HUES6 (cell line): Measurements from ENCODE around the gene TMPO.

Experiments used
- H3K27ac ChIP-seq: 2 replicates; pipeline ENCODE4 v1.7.0; 2013; ENCODE audit warnings: low read depth, mild to moderate bottlenecking, low read length, inconsistent platforms
- H3K27me3 ChIP-seq: 2 replicates; pipeline ENCODE4 v1.6.1; 2013; ENCODE audit warnings: low read length; ENCODE audit not compliant: control insufficient read depth, insufficient read depth
- H3K36me3 ChIP-seq: 2 replicates; pipeline ENCODE4 v1.6.1; 2013; ENCODE audit warnings: low read length; ENCODE audit not compliant: control insufficient read depth, insufficient read depth
- H3K4me1 ChIP-seq: 2 replicates; pipeline ENCODE4 v1.6.1; 2013; ENCODE audit warnings: low read length; ENCODE audit not compliant: control insufficient read depth, insufficient read depth
- H3K4me3 ChIP-seq: 2 replicates; pipeline ENCODE4 v1.5.1; 2013; ENCODE audit warnings: low read depth, low read length
- H3K9ac ChIP-seq: one replicate; pipeline ENCODE4 v1.6.1; 2013; ENCODE audit warnings: mild to moderate bottlenecking, low read length
- H3K9me3 ChIP-seq: 2 replicates; pipeline ENCODE4 v1.6.1; 2013; ENCODE audit warnings: low read depth, low read length; ENCODE audit not compliant: control insufficient read depth, insufficient read depth

Gene TMPO, protein sequence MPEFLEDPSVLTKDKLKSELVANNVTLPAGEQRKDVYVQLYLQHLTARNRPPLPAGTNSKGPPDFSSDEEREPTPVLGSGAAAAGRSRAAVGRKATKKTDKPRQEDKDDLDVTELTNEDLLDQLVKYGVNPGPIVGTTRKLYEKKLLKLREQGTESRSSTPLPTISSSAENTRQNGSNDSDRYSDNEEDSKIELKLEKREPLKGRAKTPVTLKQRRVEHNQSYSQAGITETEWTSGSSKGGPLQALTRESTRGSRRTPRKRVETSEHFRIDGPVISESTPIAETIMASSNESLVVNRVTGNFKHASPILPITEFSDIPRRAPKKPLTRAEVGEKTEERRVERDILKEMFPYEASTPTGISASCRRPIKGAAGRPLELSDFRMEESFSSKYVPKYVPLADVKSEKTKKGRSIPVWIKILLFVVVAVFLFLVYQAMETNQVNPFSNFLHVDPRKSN

DNA sequence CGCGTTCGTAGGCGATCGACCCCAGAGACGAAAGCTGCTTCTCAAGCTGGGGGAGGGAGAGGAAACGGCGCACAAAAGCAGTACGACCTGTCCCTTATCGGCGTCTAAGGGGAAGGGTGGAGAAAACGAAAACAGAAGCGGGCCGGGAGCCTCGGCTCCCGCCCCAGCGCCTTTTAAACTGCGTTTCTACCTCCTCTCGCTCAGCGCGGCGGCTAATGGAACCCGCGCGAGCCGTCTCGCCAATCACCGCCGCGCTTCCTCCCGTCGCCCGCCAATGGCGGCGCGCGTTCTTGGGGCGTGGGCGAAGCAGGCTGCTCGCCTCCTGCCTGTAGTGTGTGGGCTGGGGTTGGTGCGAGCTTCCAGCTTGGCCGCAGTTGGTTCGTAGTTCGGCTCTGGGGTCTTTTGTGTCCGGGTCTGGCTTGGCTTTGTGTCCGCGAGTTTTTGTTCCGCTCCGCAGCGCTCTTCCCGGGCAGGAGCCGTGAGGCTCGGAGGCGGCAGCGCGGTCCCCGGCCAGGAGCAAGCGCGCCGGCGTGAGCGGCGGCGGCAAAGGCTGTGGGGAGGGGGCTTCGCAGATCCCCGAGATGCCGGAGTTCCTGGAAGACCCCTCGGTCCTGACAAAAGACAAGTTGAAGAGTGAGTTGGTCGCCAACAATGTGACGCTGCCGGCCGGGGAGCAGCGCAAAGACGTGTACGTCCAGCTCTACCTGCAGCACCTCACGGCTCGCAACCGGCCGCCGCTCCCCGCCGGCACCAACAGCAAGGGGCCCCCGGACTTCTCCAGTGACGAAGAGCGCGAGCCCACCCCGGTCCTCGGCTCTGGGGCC is at the start of gene TMPO:
TMPO (plus strand) TSS at position 304 of the 824 bp plus-strand sequence; CDS start at position 582, 278 bp downstream.
- H3K9ac ChIP-seq: peak within 1 kb of the TSS; percentile 94
- peak within 1 kb of the TSS; percentile 76 for H3K4me3 ChIP-seq
- H3K27ac ChIP-seq: peak within 1 kb of the TSS; percentile 96
- H3K27me3 ChIP-seq: no peaks in the 10 kb centered on the region
- H3K4me1 ChIP-seq: peaks cover 19% of the 10 kb centered on the region
- no peaks in the 10 kb centered on the region for H3K9me3 ChIP-seq
- H3K36me3 ChIP-seq: peaks cover 7% of the 10 kb centered on the region; the same call in 1 of the 2 replicates

DNA sequence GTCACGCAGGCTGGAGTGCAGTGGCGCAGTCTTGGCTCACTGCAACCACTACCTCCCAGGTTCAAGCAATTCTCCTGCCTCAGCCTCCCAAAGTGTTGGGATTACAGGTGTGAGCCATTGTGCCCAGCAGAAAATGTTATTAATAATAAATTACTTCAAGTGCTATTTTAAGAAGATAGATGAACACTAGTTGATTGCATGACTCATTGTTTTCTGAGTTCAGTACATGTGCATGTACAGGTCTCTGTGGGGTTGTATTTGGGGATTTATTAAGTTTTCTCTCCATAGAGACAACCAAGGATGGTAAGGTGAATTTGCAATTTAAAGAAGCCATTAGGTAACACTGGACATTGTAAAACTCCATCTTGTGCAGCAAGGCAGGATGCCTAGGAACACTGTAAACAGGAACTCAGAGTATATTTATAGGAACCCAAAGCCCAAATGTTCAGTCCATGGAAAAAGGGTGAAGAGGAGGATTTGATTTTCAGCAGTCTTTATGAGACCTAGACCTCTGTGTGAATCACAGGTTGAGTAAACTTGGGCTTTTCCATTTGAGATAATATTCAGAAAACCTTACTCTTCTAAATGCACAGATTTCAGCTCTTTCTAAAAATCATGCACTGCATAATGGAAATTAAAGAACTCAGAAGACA is 49.3 kb upstream of the TMPO start:
- H3K36me3 ChIP-seq: no peaks in the 10 kb centered on the region
- no peak overlapping the region for H3K27ac ChIP-seq
- no peaks in the 10 kb centered on the region for H3K9me3 ChIP-seq
- H3K27me3 ChIP-seq: no peaks in the 10 kb centered on the region
- no peaks in the 10 kb centered on the region for H3K4me1 ChIP-seq
- H3K4me3 ChIP-seq: no peak overlapping the region
- H3K9ac ChIP-seq: no peak overlapping the region

DNA sequence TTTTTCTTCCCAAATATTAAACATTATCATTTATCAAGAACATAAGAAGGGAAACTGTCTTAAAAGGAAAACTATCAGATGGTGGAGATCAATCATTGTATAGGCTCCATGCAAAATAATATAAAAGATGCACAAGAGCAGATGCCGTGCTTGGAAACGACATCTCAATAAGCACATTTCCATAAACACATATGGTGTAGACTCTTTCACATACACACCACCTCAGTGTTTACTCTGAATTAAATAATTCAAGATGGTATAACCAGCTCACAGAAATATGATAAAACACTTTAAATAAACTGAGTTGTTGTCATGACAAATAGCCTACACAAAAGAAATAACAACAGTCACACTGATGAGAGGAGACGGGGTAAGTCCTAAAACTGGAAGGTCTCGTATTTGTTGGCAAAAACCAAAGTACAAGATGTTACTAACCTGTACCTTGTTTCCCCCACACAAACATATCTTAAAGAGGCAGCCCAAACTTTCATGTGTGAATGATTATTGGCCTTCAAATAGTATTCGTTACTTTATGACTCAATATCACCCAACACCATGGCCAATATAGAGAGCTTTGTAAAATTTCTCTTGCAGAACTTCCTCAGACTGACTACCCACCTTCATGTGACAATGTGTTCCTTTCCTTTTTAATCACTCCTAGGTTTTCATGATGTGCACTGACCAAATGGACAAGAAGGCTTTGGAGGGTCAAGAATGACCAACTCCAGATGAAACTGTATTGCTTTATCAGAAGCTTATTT is 48.6 kb upstream of the TMPO start:
- H3K4me3 ChIP-seq: no peak overlapping the region
- no peak overlapping the region for H3K9ac ChIP-seq
- no peaks in the 10 kb centered on the region for H3K4me1 ChIP-seq
- H3K9me3 ChIP-seq: no peaks in the 10 kb centered on the region
- H3K27me3 ChIP-seq: no peaks in the 10 kb centered on the region
- no peaks in the 10 kb centered on the region for H3K36me3 ChIP-seq
- no peak overlapping the region for H3K27ac ChIP-seq

DNA sequence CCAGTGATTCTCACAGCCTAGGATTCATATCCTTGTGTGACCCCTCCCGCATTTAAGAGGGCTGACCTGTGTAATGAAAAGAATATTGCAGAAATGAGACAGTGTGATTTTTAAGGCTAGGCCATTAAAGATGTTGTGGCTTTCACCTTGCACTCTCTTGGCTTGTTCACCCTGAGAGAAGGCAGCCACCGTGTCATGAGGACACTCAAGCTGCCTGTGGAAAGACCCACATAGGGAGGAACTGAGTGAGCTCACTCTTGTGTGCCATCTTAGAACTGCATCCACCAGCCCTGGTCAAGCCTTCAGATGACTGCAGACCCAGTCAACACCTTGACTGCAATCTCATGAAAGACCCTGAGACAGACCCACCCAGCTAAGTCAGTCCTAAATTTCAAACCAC is 46.3 kb upstream of the TMPO start:
- Histone ChIP-seq H3K36me3 (no peaks in the 10 kb centered on the region), H3K9me3 (no peaks in the 10 kb centered on the region), H3K27ac (no peak overlapping the region), H3K4me3 (no peak overlapping the region), H3K4me1 (no peaks in the 10 kb centered on the region), H3K27me3 (no peaks in the 10 kb centered on the region), H3K9ac (no peak overlapping the region)

DNA sequence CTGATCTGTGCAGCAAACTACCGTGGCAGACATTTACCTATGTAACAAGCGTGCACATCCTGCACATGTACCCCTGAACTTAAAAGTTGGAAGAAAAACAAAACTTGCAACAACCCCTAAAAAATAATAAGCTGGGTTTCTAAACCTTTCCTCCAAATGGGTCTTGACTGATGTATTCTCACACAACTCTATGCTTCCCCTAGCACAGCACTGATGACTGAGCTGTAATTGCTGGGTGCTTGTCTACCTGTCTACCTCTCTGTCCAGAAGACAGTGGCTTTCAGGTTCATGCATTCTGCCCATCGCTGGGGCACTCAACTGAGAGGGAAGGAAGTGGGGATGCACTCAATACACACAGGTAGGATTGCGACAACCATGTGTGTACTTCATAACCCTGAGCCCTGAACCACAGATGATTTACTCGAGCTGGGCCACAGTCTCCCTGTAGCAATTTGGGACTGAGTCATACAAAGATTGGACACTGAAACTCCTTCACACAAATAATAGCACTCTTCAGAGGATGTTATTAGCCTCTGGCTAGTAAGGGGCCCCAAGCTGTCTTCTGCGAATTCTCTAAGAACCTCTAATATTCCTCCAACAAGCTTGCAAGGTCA is 44.8 kb upstream of the TMPO start:
- no peak overlapping the region for H3K4me3 ChIP-seq
- no peaks in the 10 kb centered on the region for H3K36me3 ChIP-seq
- peaks cover 3% of the 10 kb centered on the region; the same call in 1 of the 2 replicates for H3K4me1 ChIP-seq
- no peaks in the 10 kb centered on the region for H3K27me3 ChIP-seq
- H3K9me3 ChIP-seq: no peaks in the 10 kb centered on the region
- H3K9ac ChIP-seq: no peak overlapping the region
- no peak overlapping the region for H3K27ac ChIP-seq

GRCh38 chr12:98471085-98471484 is 44.3 kb upstream of the TMPO start:
- H3K9ac ChIP-seq: no peak overlapping the region
- no peak overlapping the region for H3K27ac ChIP-seq
- H3K9me3 ChIP-seq: no peaks in the 10 kb centered on the region
- no peak overlapping the region for H3K4me3 ChIP-seq
- no peaks in the 10 kb centered on the region for H3K27me3 ChIP-seq
- peaks cover 3% of the 10 kb centered on the region; the same call in 1 of the 2 replicates for H3K4me1 ChIP-seq
- H3K36me3 ChIP-seq: no peaks in the 10 kb centered on the region

DNA sequence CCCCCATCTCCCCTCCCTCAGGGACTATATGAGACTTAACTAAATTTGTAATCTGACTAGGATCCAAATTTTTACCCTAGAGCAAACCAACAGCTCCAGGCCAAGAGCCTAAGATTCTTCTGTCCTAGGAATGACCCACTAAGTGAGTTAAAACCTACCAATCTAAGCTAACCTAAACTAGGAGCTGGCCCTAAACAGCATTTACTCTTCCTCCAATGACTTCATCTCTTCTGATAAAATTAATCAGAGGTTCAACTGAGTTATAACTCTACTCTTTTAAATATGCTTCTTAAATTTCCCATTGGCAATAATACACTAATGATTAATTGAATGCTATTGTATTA is 39.9 kb upstream of the TMPO start:
- H3K36me3 ChIP-seq: no peaks in the 10 kb centered on the region
- H3K27me3 ChIP-seq: no peaks in the 10 kb centered on the region
- no peak overlapping the region; the same call in 1 of the 2 replicates for H3K27ac ChIP-seq
- H3K4me3 ChIP-seq: no peak overlapping the region
- peaks cover 3% of the 10 kb centered on the region; the same call in 1 of the 2 replicates for H3K4me1 ChIP-seq
- H3K9me3 ChIP-seq: no peaks in the 10 kb centered on the region
- no peak overlapping the region for H3K9ac ChIP-seq

- peaks cover 3% of the 10 kb centered on the region; the same call in 1 of the 2 replicates for H3K4me1 ChIP-seq
- H3K27ac ChIP-seq: no peak overlapping the region
- H3K36me3 ChIP-seq: no peaks in the 10 kb centered on the region
- H3K9ac ChIP-seq: no peak overlapping the region
- H3K9me3 ChIP-seq: no peaks in the 10 kb centered on the region
- no peak overlapping the region for H3K4me3 ChIP-seq
- no peaks in the 10 kb centered on the region for H3K27me3 ChIP-seq
Measured at GRCh38 chr12:98478606-98479005, 36.8 kb upstream of the TMPO start.

DNA sequence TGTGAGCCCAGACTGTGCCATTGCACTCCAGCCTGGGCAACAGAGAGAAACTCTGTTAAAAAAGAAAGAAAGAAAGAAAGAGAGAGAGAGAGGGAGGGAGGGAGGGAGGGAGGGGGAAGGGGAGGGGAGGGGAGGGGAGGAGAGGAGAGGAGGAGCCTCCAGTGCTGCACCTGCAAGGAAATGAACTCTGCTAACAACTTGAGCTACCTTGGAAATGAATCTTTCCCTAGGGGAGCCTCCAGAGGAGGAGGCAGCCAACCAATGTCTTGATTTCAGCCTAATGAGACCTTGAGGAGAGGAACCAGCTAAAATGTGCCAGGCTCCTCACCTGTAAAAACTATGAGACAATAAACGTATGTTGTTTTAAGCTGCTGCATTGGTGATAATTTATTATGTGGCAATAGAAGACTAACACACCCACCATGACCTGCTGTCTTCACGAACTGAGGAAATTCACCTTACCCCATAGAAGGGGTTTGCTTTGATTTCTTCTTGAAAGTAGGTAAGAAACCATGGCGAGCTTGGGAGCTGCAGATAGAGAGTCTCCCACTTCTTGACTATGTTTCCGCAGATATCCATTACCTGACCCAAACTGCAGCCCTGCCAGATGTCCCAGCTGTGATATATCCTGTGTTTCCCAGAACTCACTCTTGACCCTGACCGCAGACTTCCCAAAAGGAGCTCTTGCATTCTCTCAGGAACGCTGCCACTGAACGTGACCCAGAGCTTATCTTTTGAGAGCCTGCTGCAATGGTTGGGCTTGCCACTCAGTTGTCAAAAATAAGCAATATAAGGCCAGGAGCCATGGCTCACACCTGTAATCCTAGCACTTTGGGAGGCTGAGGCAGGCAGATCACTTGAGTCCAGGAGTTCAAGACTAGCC is 31.5 kb upstream of the TMPO start:
- Histone ChIP-seq H3K9me3 (peaks cover 5% of the 10 kb centered on the region; the same call in 1 of the 2 replicates), H3K4me3 (no peak overlapping the region), H3K27me3 (no peaks in the 10 kb centered on the region), H3K27ac (no peak overlapping the region), H3K4me1 (peaks cover under 1% of the 10 kb centered on the region; the same call in 1 of the 2 replicates), H3K36me3 (no peaks in the 10 kb centered on the region), H3K9ac (no peak overlapping the region)
